Activated naive CD8-positive, alpha-beta T cell treated with anti-CD3 and anti-CD28 coated beads, Interleukin-2, amount 50 U/mL, for 24 hours (primary cell): ENCODE results near the gene ATG10.
"Not testable (repeated sequence)": the region's sequence is repeated elsewhere in the genome, so short reads cannot be mapped to it uniquely, and the experiment has no call there.

Experiments
- ATAC-seq: fragments of 150-1000 bp; cut with Tn5 transposase; one replicate; pipeline ENCODE4 v1.10.0; 2021
- DNase-seq: peaks from one replicate; pipeline ENCODE4 v3.0.0; 2021
- H3K27ac Mint-ChIP-seq: one replicate; pipeline ENCODE4 v1.8.0; 2021; ENCODE audit warnings: mild to moderate bottlenecking, mixed read lengths
- H3K27me3 Mint-ChIP-seq: one replicate; pipeline ENCODE4 v1.8.0; 2021; ENCODE audit warnings: mixed read lengths
- H3K36me3 Mint-ChIP-seq: one replicate; pipeline ENCODE4 v1.8.0; 2021; ENCODE audit warnings: low read depth, mixed read lengths
- H3K4me1 Mint-ChIP-seq: one replicate; pipeline ENCODE4 v1.8.0; 2021; ENCODE audit warnings: mixed read lengths
- H3K4me3 Mint-ChIP-seq: one replicate; pipeline ENCODE4 v1.8.0; 2021; ENCODE audit warnings: mild to moderate bottlenecking, moderate library complexity, mixed read lengths
- H3K9me3 Mint-ChIP-seq: one replicate; pipeline ENCODE4 v1.8.0; 2021; ENCODE audit warnings: mixed read lengths

The ATG10 gene

GRCh38 chr5:81971712-81972491, at the start of gene ATG10:
Gene ATG10, plus strand, starts transcription at chr5:81972023. Its CDS starts 15,548 bp downstream, at chr5:81987571.
- H3K4me1 Mint-ChIP-seq: peaks cover 29% of the 10 kb centered on the region
- peak within 1 kb of the TSS; percentile 91 for H3K27ac Mint-ChIP-seq
- DNase-seq (peak; percentile 92), ATAC-seq (peak; percentile 98)
- no peaks in the 10 kb centered on the region for H3K9me3 Mint-ChIP-seq
- no peaks in the 10 kb centered on the region for H3K27me3 Mint-ChIP-seq
- H3K36me3 Mint-ChIP-seq: peaks cover 2% of the 10 kb centered on the region
- H3K4me3 Mint-ChIP-seq: peak within 1 kb of the TSS; percentile 89

DNA sequence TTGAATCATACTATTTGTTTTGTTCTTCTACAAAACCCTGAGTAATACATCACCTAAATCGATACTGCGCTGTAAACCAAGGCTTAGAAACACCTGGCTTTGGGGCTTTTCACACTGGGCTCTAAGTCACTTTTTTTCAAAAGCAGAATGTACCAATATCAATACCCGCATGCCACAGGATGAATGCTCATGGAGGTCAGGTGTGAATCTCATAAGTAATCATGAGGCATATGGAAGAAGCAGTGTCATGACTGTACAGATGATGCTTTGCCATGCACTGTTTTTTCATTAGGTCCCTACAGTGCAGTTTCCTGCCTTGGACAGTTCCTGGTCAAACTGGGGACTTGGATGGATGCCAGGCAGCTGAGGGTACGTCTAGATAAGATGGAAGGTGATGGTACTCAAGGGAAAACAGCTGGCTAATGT, 49.0 kb upstream of the ATG10 start:
- Mint-ChIP-seq H3K36me3 (no peaks in the 10 kb centered on the region), H3K4me1 (no peaks in the 10 kb centered on the region), H3K4me3 (no peak overlapping the region), H3K27me3 (no peaks in the 10 kb centered on the region), H3K9me3 (no peaks in the 10 kb centered on the region), H3K27ac (no peak overlapping the region)
- ATAC-seq (peak; percentile 24), DNase-seq (no peak)

- no peaks in the 10 kb centered on the region for H3K4me1 Mint-ChIP-seq
These were observed 47.4 kb upstream of the ATG10 start for GRCh38 chr5:81924442-81924841.

DNA sequence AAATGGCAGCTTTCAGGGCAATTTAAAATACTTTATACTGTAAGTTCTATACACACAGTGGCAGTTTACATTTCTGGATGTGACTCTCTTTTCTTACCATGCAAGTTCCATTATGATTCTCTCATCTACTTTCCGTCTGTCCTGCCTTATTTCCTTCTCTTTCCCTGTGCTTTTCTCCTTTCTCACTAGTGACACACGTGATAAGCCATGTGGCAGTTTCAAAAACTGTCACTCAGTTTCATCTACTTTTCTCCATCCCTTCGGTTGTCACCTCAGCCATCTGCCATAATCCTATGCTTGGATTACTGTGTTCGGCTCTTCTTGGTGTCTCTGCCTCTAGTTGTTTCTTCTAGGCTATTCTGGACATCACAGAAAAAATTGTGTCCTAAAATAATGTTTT, 46.8 kb upstream of the ATG10 start:
- H3K27ac Mint-ChIP-seq: no peak overlapping the region
- no peaks in the 10 kb centered on the region for H3K36me3 Mint-ChIP-seq
- H3K4me3 Mint-ChIP-seq: no peak overlapping the region
- H3K9me3 Mint-ChIP-seq: no peaks in the 10 kb centered on the region
- DNase-seq: no peak
- no peak for ATAC-seq
- H3K27me3 Mint-ChIP-seq: no peaks in the 10 kb centered on the region
- no peaks in the 10 kb centered on the region for H3K4me1 Mint-ChIP-seq

More at GRCh38 chr5:81924442-81924841, 47.4 kb upstream of the ATG10 start:
- no peaks in the 10 kb centered on the region for H3K27me3 Mint-ChIP-seq
- DNase-seq (no peak), ATAC-seq (no peak)
- no peak overlapping the region for H3K27ac Mint-ChIP-seq
- no peaks in the 10 kb centered on the region for H3K36me3 Mint-ChIP-seq
- no peak overlapping the region for H3K4me3 Mint-ChIP-seq
- H3K9me3 Mint-ChIP-seq: no peaks in the 10 kb centered on the region

DNA sequence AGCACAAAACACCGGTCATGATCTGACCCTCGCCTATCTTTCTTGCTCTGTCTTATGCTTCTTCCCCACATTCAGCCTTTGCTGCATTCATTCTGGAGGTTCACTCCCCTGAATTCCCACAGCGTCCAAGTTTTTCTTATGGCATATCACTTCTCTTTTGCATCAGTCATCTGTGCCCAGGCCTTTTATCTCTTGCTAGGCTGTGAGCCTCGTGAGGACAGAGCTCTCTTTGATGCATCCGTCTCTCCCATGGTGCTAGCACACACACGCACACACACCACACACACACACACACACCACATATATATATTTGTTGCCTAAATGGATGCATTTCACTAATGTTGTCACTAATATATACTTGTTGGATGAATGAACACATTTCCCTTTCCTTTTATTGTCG, 45.8 kb upstream of the ATG10 start:
- ATAC-seq (no peak), DNase-seq (no peak)
- Mint-ChIP-seq H3K4me3 (no peak overlapping the region), H3K27me3 (no peaks in the 10 kb centered on the region), H3K27ac (no peak overlapping the region), H3K9me3 (no peaks in the 10 kb centered on the region), H3K36me3 (no peaks in the 10 kb centered on the region), H3K4me1 (no peaks in the 10 kb centered on the region)

GRCh38 chr5:81936066-81936465, 35.8 kb upstream of the ATG10 start:
- no peak for ATAC-seq

DNA sequence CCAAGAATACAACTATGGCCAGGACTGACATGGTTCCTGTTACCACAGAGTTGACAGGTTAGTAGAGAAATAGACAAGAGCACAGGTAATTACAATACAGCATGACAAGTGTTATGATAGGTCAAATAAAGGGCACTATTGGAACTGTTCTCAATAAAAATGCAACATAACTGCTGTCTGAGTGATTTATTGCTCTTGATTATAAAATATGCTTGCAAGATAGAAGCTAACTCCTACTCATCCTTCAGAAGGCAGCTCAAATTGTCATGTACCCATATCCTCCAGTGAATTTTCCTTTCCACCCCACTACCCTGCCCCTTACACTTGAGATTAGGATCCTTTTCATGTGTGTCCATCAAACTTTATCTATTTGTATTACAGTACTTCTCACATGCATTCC, 35.1 kb upstream of the ATG10 start:
- no peak overlapping the region for H3K4me3 Mint-ChIP-seq
- H3K4me1 Mint-ChIP-seq: no peaks in the 10 kb centered on the region
- ATAC-seq: no peak
- H3K27ac Mint-ChIP-seq: no peak overlapping the region
- peaks cover 4% of the 10 kb centered on the region for H3K36me3 Mint-ChIP-seq
- H3K9me3 Mint-ChIP-seq: peaks cover 14% of the 10 kb centered on the region
- no peaks in the 10 kb centered on the region for H3K27me3 Mint-ChIP-seq
- DNase-seq: no peak

More at GRCh38 chr5:81936066-81936465, 35.8 kb upstream of the ATG10 start:
- no peak overlapping the region for H3K27ac Mint-ChIP-seq
- DNase-seq: no peak
- no peaks in the 10 kb centered on the region for H3K27me3 Mint-ChIP-seq
- peaks cover 9% of the 10 kb centered on the region for H3K9me3 Mint-ChIP-seq
- no peaks in the 10 kb centered on the region for H3K4me1 Mint-ChIP-seq
- H3K36me3 Mint-ChIP-seq: peaks cover under 1% of the 10 kb centered on the region
- H3K4me3 Mint-ChIP-seq: no peak overlapping the region

DNA sequence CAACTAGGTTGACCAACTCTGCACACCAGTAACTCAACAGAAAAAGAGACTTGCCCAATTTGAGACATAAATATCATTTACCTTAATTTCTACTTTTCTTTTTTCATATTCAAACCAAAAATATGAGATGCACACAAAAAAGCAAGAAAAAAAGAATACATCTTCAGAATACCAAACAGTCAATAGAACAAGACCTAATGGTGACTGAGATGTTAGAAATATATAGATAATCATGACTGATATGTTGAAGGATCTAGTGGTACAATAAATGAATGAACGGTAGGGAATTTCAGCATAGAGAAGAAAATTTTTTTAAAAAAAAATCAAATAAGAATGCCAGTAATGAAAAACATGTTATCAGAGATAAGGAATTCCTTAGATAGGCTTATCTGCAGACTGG, 29.1 kb upstream of the ATG10 start:
- no peak for ATAC-seq

GRCh38 chr5:81948349-81948748, 23.5 kb upstream of the ATG10 start:
- no peak overlapping the region for H3K27ac Mint-ChIP-seq

More for the DNA sequence above, 29.1 kb upstream of the ATG10 start:
- Mint-ChIP-seq H3K4me1 (no peaks in the 10 kb centered on the region), H3K36me3 (peaks cover 4% of the 10 kb centered on the region), H3K27me3 (no peaks in the 10 kb centered on the region), H3K9me3 (peaks cover 21% of the 10 kb centered on the region), H3K4me3 (no peak overlapping the region), H3K27ac (no peak overlapping the region)
- no peak for DNase-seq

GRCh38 chr5:81949462-81949861, 22.4 kb upstream of the ATG10 start:
- H3K4me3 Mint-ChIP-seq: no peak overlapping the region
- no peak for DNase-seq
- H3K4me1 Mint-ChIP-seq: no peaks in the 10 kb centered on the region
- H3K9me3 Mint-ChIP-seq: no peaks in the 10 kb centered on the region
- H3K27ac Mint-ChIP-seq: no peak overlapping the region
- no peaks in the 10 kb centered on the region for H3K36me3 Mint-ChIP-seq
- no peaks in the 10 kb centered on the region for H3K27me3 Mint-ChIP-seq
- ATAC-seq: no peak

More at GRCh38 chr5:81948349-81948748, 23.5 kb upstream of the ATG10 start:
- no peak for DNase-seq
- H3K36me3 Mint-ChIP-seq: no peaks in the 10 kb centered on the region
- no peak for ATAC-seq
- no peaks in the 10 kb centered on the region for H3K27me3 Mint-ChIP-seq
- no peaks in the 10 kb centered on the region for H3K9me3 Mint-ChIP-seq
- no peaks in the 10 kb centered on the region for H3K4me1 Mint-ChIP-seq
- H3K4me3 Mint-ChIP-seq: no peak overlapping the region

GRCh38 chr5:81950996-81951395, 20.8 kb upstream of the ATG10 start:
- Mint-ChIP-seq H3K4me1 (no peaks in the 10 kb centered on the region), H3K27me3 (no peaks in the 10 kb centered on the region), H3K36me3 (no peaks in the 10 kb centered on the region), H3K4me3 (no peak overlapping the region), H3K27ac (no peak overlapping the region), H3K9me3 (no peaks in the 10 kb centered on the region)
- DNase-seq (no peak), ATAC-seq (no peak)

DNA sequence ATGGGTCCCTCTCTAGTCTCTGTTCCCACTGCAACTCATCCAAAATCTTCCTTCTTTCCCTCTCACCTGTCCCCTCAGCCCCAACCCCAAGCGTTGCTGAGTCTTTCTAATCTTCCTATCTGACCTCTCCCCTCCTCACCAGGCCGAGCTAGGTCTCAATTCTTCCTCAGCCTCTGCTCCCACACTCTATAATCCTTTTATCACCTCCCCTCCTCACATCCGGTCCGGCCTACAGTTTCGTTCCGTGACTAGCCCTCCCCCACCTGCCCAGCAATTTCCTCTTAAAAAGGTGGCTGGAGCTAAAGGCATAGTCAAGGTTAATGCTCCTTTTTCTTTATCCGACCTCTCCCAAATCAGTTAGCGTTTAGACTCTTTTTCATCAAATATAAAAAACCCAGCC, 17.0 kb upstream of the ATG10 start:
- H3K4me1 Mint-ChIP-seq, H3K27ac Mint-ChIP-seq, DNase-seq, H3K9me3 Mint-ChIP-seq, H3K36me3 Mint-ChIP-seq, H3K4me3 Mint-ChIP-seq, H3K27me3 Mint-ChIP-seq, ATAC-seq: not testable (repeated sequence)

GRCh38 chr5:81958129-81958528, 13.7 kb upstream of the ATG10 start:
- not testable (repeated sequence) for ATAC-seq, H3K4me3 Mint-ChIP-seq, H3K9me3 Mint-ChIP-seq, H3K4me1 Mint-ChIP-seq, DNase-seq, H3K36me3 Mint-ChIP-seq, H3K27ac Mint-ChIP-seq, H3K27me3 Mint-ChIP-seq

DNA sequence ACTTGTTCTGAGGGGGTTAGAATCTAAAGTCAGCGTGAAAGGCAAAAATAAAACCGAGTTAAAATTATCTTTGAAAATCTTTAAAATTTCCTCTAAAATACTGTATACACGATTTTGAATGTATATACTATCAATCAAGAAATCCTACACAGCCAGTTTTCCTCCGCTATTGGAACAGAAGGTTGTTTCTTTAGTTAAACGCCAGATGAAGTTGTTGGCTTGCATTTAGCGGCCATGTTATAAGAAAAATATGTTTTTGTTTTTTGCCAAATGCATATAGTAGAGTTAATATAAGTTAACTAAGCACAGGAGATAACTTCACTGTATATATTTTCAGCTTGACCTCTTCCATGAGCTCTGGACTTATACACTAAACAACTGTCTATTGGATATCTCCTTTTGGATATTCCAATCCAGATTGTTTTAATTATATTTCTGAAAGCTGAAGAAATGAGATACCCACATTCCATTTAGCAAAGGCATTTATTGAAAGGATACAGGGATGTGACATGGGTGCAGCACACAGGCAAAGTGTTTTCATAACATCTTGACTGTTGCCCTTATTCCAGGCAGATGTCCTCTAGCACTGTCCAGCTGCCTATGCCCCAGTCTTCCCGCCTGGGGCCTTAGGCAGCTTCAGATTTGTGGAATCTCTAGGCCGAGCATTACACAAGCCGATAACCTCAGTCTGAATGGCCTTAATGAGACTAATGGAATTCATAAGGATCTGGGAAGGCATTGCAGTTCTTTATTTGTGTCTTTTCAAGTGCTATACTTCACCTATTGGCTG, 10.0 kb upstream of the ATG10 start:
- Mint-ChIP-seq H3K27me3 (no peaks in the 10 kb centered on the region), H3K4me3 (no peak overlapping the region), H3K27ac (no peak overlapping the region), H3K9me3 (no peaks in the 10 kb centered on the region), H3K36me3 (no peaks in the 10 kb centered on the region), H3K4me1 (no peaks in the 10 kb centered on the region)
- DNase-seq (no peak), ATAC-seq (no peak)

GRCh38 chr5:81963544-81963943, 8.3 kb upstream of the ATG10 start:
- Mint-ChIP-seq H3K27me3 (no peaks in the 10 kb centered on the region), H3K36me3 (no peaks in the 10 kb centered on the region), H3K4me1 (no peaks in the 10 kb centered on the region), H3K27ac (no peak overlapping the region), H3K9me3 (no peaks in the 10 kb centered on the region), H3K4me3 (no peak overlapping the region)
- no peak for ATAC-seq
- DNase-seq: no peak
